IPS-NIHi7 (cell line): ENCODE measurements around the gene TSNAXIP1.
A peak's percentile ranks its signal among the peaks of the same experiment; 100 is the strongest.

Source experiments
- DNase-seq: peaks from one replicate; pipeline ENCODE4 v3.0.0; 2012; ENCODE audit warnings: mixed read lengths; ENCODE audit errors: extremely low spot score

Gene TSNAXIP1

DNA sequence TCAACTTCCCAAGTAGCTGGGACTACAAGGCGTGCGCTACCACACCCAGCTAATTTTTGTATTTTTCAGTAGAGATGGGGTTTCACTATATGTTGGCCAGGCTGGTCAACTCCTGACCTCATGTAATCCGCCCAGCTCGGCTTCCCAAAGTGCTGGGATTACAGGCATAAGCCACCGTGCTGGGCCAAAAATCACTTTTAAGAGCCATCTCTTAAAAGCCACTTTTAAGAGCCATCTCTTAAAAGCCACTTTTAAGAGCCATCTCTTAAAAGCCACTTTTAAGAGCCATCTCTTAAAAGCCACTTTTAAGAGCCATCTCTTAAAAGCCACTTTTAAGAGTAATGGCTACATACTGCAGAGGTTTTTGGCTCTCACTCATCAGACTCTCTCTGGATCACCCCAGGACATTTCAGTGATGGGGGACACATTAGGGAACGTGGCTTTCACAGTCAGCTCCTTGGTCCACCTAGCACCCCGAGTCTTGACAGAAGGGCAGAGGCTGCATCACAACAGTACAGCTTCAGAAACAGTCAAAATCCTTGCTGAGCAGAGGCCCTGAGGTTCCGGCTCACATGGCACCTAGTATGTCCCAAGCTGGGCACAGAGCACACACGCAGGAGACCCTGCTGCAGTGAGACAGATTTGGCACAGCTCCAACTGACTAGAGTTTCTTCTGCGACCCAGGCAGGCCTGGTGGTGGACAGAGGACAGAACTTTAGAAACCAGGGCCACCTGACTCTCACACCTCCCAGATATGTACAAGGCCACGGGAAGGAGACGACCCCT lies 23.9 kb upstream of the TSNAXIP1 start:
- DNase-seq = no peak

GRCh38 chr16:67783353-67783725 lies 23.4 kb upstream of the TSNAXIP1 start:
- DNase-seq = peak; percentile 7

DNA sequence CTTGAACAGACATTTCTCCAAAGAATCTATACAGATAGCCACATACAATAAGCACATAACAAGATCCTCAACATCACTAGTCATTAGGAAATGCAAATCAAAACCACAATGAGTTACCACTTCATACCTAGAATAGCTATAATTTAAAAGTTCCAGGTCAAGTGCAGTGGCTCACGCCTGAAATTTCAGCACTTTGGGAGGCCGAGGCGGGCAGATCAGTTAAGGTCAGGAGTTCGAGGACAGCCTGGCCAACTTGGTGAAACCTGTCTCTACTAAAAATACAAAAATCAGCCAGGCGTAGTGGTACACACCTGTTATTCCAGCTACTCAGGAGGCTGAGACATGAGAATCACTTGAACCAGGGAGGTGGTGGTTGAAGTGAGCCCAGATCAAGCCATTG lies 20.2 kb upstream of the TSNAXIP1 start:
- DNase-seq = no peak

GRCh38 chr16:67790071-67790470 lies 16.6 kb upstream of the TSNAXIP1 start:
- no peak for DNase-seq

DNA sequence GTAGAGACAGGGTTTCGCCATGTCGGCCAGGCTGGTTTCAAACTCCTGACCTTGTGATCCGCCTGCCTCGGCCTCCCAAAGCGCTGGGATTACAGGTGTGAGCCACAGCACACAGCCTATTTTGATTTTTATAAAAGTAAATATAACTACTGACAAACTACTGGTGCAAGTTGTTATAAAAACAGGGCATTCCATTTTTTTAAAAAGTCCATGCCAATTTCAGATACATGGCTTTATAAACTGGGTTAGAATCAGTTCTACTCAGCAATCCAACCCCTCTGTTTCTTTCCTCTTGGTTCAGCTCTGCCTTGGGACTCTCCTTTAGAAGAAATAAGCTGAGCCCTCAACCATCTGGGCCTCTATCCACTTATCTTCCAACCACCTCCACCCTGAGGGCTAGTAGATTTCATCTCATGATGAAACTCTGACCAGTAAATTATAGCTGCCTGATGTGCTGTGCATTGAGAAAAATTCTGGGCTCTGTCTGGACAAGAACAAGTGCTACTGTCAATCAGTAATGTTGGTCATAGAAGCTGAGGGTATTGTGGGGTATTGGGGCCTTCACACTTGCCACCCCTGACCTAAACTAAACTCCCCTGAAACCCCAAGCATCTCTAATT lies 10.5 kb upstream of the TSNAXIP1 start:
- DNase-seq = no peak

GRCh38 chr16:67800338-67800926 lies 6.3 kb upstream of the TSNAXIP1 start:
- DNase-seq = peak; percentile 4

- DNase-seq = no peak
These were observed 5.4 kb upstream of the TSNAXIP1 start for GRCh38 chr16:67801241-67801640.

DNA sequence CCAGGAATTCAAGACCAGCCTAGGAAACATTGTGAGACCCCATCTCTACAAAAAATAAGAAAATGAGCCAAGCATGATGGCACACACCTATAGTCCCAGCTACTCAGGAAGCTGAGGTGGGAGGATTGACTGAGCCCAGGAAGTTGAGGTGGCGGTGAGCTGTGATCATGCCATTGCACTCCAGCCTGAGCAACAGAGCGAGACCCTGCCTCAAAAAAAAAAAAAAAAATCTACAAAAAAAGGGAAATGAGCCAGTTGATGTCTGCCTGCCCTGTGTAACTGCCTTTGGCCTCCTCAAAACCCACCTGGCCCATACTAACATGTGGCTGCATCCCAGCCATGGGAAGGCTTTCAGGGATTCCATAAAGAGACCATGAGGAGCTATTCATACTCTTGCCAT lies 4.8 kb upstream of the TSNAXIP1 start:
- no peak for DNase-seq

DNA sequence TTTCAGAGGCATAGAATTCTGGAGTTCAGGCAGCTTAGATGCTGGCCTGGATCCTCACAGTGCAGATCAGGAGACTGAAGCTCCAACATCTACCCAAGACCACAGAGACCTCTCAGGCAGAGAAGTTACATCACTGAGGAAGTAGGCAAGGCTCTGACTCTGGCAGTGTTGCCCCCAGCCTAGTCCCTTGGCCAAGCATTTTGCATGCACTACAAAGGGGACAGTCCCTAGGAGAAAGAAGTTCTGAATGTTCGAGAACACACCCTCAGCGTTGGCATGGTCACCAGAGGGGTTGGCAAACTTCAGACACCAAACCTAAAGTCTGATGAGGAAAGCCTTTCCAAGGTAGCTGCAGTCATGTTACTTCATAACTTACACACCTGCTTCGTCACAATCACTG lies 2.8 kb upstream of the TSNAXIP1 start:
- no peak for DNase-seq

- no peak for DNase-seq
These were observed 1.7 kb upstream of the TSNAXIP1 start for GRCh38 chr16:67804853-67805542.

GRCh38 chr16:67805718-67806427 lies 816 bp upstream of the TSNAXIP1 start:
- peak; percentile 31 for DNase-seq

DNA sequence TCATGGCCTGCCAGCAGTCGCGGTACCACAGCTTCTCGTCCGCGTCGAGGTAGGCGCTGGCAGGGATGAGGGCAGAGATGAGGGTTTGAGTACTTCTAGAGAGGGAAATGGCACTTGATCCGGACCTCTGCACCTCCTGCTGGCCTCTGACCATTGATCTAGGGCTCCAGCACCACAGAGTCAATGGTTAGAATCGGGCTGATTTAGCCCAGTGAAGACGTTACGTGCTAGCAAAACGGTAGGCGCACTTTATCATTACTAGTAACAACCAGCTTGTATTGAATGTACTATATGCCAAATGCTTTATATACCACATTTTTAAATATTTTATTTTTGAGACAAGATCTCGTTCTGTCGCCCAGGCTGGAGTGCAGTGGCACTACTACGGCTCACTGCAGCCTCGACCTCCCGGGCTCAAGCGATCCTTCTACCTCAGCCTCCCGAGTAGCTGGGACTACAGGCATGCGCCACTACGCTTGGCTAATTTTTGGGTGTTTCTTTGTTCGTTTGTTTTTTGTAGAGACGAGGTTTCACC lies 526 bp downstream of the TSNAXIP1 start:
- DNase-seq = no peak

GRCh38 chr16:67811899-67812298 lies 5.2 kb downstream of the TSNAXIP1 start:
- DNase-seq = no peak

DNA sequence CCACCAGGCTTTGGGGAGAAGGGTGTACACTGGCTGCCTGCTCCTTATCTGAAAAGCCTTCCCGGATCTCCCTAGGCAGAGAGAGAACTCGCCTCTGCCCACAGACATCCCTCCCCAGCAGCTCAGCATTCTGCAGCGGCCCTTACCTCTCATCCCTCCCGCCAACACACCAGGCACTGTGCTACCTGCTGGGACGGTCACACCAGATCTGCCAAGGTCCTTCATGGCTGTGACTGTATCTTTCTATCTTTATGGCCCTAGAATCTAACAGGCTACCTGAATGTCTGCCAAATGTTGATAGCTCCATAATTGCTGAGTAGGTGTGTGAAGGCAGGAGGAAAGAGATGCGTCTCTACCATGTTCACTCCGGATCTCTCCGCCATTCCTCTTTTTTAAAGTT lies 7.9 kb downstream of the TSNAXIP1 start:
- DNase-seq = no peak

DNA sequence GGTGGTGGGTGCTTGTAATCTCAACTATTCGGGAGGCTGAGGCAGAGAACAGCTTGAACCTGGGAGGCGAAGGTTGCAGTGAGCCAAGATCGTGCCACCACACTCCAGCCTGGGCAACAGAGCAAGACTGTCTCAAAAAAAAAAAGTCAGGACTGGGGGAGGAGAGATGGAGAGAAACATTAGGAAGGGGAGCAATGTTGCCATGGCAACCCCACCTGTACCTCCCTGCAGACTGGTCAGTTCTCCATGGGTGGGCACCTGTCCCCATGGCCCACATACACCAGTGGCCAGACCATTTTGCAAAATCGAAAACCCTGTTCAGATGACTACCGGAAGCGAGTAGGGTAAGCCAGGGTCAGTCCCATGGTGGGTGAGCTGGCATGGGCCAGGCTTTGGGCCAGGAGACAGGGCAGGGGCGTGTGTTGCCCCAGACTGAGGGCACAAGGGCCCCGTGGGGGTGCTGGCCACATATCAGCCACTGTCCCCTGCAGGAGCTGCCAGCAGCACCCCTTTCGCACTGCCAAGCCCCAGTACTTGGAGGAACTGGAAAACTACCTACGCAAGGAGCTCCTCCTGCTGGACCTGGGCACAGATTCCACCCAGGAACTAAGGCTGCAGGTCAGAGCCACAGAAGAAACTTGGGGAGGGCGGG lies 14.0 kb downstream of the TSNAXIP1 start:
- no peak for DNase-seq

DNA sequence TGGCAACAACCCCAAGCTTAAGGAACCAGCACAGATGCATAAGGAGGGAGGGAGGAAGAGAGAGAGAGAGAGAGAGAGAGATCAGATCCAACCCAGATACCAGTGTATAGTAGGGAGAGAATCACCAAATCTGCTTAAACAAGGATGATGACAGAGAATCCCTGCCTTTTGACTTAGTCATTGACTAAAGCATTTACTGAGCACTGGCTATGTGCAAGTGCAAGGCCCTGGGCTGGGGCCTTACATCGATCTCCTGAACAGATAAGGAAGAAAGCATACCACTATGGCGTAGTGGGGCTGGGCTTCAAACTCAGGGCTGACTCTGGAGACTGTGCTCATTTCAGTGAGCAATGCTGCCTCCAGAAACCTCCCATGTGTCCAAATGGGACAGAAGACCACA lies 15.8 kb downstream of the TSNAXIP1 start:
- DNase-seq = no peak

- DNase-seq = no peak
These were observed 18.4 kb downstream of the TSNAXIP1 start for GRCh38 chr16:67825119-67825518.

DNA sequence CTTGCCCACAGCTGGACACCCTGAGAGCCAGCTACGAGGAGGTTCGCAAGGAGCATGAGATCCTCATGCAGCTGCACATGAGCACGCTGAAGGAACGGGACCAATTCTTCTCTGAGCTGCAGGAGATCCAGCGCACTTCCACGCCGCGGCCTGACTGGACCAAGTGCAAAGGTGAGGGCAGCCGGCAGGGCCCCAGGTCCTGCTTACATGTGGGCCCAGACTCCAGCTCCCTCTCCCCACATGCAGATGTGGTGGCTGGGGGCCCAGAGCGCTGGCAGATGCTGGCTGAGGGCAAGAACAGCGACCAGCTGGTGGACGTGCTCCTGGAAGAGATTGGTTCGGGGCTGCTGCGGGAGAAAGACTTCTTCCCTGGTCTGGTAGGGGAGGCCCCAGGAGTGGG lies 19.2 kb downstream of the TSNAXIP1 start:
- no peak for DNase-seq

GRCh38 chr16:67828651-67829050 lies 22.0 kb downstream of the TSNAXIP1 start:
- DNase-seq = no peak

GRCh38 chr16:67833030-67833414 lies 26.3 kb downstream of the TSNAXIP1 start:
- DNase-seq = no peak
